Fibroblast of pulmonary artery (primary cell): ENCODE results near the gene RITA1.
"Not testable (repeated sequence)": the region's sequence is repeated elsewhere in the genome, so short reads cannot be mapped to it uniquely, and the experiment has no call there.

Experiments used
- DNase-seq: peaks from one replicate; pipeline ENCODE4 v3.0.0-alpha.2; 2010; ENCODE audit warnings: low read depth
- H3K4me3 ChIP-seq: replicated peaks from 2 replicates; pipeline ENCODE4 v1.5.1; 2011; ENCODE audit warnings: low read depth, mild to moderate bottlenecking, control low read depth, low read length, moderate library complexity
- TF ChIP-seq, protein P1 (sequence below): IDR thresholded peaks from 2 replicates; pipeline ENCODE4 v1.5.1; 2011; ENCODE audit warnings: mild to moderate bottlenecking, control low read depth, low read length, inconsistent platforms; ENCODE audit errors: missing control alignments

RITA1 gene

GRCh38 chr12:113185180-113186032 lies at the start of gene RITA1, which contains the start of gene DDX54:
Gene RITA1, plus strand, starts transcription at chr12:113185721. Its CDS starts 1,026 bp downstream, at chr12:113186747.
Gene DDX54, minus strand, starts transcription at chr12:113185478. Its CDS starts 27 bp downstream, at chr12:113185451.
- DNase-seq: peak; percentile 76
- TF ChIP-seq, protein P1, sequence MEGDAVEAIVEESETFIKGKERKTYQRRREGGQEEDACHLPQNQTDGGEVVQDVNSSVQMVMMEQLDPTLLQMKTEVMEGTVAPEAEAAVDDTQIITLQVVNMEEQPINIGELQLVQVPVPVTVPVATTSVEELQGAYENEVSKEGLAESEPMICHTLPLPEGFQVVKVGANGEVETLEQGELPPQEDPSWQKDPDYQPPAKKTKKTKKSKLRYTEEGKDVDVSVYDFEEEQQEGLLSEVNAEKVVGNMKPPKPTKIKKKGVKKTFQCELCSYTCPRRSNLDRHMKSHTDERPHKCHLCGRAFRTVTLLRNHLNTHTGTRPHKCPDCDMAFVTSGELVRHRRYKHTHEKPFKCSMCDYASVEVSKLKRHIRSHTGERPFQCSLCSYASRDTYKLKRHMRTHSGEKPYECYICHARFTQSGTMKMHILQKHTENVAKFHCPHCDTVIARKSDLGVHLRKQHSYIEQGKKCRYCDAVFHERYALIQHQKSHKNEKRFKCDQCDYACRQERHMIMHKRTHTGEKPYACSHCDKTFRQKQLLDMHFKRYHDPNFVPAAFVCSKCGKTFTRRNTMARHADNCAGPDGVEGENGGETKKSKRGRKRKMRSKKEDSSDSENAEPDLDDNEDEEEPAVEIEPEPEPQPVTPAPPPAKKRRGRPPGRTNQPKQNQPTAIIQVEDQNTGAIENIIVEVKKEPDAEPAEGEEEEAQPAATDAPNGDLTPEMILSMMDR: no peak
- peak within 1 kb of the TSS; percentile 82 for H3K4me3 ChIP-seq

- DNase-seq: no peak
- TF ChIP-seq, protein P1: no peak
- no peak overlapping the region for H3K4me3 ChIP-seq
These were observed 49.2 kb upstream of the RITA1 start for GRCh38 chr12:113136128-113136989.

DNA sequence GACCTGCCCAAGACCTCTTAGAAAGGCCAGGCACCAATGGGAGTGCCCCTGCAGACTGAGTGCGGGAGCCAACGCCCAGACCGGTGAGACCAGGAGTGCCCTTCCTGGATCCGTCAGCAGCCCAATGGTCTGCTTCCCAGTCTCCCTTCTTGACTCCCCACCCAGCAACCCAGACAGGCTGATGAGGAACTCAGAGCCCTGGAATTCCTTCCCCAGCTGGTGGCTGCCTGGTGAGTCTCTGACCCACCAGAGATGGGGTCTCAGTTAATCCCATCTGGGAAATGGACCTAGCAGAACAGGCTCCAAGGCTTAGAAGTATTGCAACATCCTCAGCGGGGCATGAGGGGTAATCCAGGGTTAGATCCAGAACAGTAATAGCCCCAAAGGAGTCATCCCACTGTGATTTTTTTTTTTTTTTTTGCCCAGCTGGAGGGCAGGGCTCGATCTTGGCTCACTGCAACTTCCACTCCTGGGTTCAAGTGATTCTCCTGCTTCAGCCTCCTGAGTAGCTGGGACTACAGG lies 48.5 kb upstream of the RITA1 start:
- H3K4me3 ChIP-seq: no peak overlapping the region
- DNase-seq: no peak
- TF ChIP-seq, protein P1: no peak

DNA sequence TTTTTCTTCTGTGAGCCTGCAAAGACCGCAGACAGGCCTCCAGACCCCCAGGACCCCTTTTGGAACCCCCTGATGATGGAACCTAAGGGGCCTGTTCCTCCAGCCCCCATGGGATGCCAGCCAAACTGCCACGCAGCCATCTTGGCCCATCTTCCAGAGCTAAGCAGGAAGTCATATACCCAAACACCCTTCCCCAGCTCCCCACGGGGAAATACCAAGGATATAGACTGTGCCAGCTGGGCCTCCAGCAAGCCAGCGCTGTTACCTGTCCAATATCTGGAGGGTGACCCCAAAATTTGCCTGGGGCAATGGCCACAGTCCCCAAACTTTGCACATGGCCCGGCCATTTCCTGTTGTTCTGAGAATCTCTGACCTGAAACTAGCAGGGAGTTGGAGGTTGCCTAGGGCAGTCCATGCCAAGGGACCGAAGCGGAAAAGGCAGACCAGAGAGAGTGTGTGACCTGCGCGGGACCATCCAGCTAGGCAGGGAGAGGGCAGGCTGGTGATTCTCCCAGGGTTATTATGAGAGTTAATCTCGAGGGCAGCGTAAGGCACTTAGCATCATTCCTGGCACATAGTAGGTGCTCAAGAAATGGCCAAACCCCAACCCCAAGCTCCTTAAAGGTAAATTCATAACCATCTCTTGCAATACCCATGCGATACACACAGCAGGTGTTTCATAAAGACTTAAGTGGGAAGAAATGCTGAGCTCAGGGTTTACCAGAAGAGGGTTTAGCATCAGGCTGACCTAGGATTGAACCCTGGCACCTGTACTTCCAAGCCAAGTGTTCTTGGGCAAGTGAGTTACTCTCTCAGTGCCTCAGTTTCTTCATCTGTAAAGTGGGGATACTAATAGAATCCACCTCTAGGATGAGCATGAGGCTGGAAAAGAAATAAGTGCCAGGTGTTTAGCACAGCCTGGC lies 47.4 kb upstream of the RITA1 start:
- H3K4me3 ChIP-seq: no peak overlapping the region
- no peak for DNase-seq
- TF ChIP-seq, protein P1: no peak

DNA sequence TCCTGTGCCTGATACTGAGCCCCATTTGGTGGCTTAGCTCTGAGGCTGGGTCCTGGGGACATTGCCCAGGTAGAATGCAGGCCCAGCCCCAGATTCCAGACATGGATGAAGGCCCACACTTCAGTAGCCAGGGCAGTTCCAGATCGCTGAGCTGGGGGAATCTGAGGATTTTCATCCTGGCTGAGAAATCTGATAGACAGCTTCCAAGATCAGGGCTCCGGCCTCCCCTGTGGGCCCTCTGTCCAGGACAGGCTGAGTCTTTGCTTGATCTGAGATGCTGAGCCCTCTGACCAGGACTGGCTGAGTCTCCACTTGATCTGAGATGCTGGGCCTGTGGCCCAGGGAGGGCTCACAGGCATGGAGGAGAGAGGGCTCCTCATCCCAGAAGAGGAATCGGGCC lies 46.7 kb upstream of the RITA1 start:
- DNase-seq: no peak
- TF ChIP-seq, protein P1: no peak
- H3K4me3 ChIP-seq: no peak overlapping the region

DNA sequence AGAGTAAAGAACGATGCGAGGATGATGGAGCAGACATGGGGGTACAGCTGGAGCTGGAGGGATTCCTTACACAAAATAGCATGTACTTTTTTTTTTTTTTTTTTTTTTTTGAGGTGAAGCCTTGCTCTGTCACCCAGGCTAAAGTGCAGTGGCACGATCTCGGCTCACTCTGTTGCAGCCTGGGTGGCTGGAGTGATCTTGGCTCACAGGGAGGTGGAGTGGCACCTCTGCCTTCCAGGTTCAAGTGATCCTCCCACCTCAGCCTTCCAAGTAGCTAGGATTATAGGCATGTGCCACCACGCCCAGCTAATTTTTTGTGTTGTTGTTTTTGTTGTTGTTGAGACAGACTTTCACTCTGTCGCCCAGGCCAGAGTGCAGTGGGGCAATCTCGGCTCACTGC lies 44.8 kb upstream of the RITA1 start:
- no peak for DNase-seq
- TF ChIP-seq, protein P1: no peak
- no peak overlapping the region for H3K4me3 ChIP-seq

GRCh38 chr12:113141716-113142115 lies 43.8 kb upstream of the RITA1 start:
- H3K4me3 ChIP-seq, DNase-seq: not testable (repeated sequence)
